NB4 (cell line): ENCODE data around the gene UTP14A.

ENCODE experiments used
- CTCF ChIP-seq: IDR thresholded peaks from one replicate; pipeline ENCODE4 v1.5.1; 2012; ENCODE audit warnings: low read depth, low read length
- MYC ChIP-seq: IDR thresholded peaks from 2 replicates; pipeline ENCODE4 v1.6.1; 2011; ENCODE audit warnings: low read depth, low read length
- POLR2A ChIP-seq: IDR thresholded peaks from 2 replicates; pipeline ENCODE4 v1.6.1; 2011; ENCODE audit warnings: mild to moderate bottlenecking; ENCODE audit not compliant: insufficient read length; ENCODE audit errors: extremely low read depth
- TF ChIP-seq, protein P1 (sequence below): IDR thresholded peaks from 2 replicates; pipeline ENCODE4 v1.6.1; 2011; ENCODE audit warnings: low read depth, low read length

GRCh38 chrX:129875669-129876068, 30.3 kb upstream of the UTP14A start:
- TF ChIP-seq CTCF (no peak), POLR2A (no peak), MYC (no peak)
- TF ChIP-seq, protein P1, sequence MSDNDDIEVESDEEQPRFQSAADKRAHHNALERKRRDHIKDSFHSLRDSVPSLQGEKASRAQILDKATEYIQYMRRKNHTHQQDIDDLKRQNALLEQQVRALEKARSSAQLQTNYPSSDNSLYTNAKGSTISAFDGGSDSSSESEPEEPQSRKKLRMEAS = no peak
